Measurements from ENCODE around the gene CAPN8.

DNA sequence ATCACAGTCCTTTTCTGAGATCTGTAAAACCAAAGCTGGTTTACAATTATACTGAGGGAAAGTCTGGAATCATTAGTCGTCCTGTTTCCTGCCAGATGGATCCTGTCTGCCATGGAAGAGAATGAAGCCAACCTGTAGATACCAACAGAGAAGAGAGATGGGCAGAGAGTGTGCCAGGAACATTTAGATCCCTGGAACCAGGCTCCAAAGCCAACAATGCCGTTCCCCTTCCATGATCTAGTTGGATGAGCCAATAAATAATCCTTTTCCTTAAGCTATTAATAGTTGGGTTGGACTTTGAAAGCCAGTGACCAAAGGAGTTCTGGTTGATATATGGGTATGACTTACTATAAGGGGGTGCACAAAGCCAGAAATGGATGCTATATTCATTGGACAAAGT, 15.0 kb downstream of the CAPN8 start:
- TF ChIP-seq, protein P1, sequence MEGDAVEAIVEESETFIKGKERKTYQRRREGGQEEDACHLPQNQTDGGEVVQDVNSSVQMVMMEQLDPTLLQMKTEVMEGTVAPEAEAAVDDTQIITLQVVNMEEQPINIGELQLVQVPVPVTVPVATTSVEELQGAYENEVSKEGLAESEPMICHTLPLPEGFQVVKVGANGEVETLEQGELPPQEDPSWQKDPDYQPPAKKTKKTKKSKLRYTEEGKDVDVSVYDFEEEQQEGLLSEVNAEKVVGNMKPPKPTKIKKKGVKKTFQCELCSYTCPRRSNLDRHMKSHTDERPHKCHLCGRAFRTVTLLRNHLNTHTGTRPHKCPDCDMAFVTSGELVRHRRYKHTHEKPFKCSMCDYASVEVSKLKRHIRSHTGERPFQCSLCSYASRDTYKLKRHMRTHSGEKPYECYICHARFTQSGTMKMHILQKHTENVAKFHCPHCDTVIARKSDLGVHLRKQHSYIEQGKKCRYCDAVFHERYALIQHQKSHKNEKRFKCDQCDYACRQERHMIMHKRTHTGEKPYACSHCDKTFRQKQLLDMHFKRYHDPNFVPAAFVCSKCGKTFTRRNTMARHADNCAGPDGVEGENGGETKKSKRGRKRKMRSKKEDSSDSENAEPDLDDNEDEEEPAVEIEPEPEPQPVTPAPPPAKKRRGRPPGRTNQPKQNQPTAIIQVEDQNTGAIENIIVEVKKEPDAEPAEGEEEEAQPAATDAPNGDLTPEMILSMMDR (IDR thresholded peaks at IDR 0.05): no peak
- TF ChIP-seq POLR2AphosphoS5 (IDR thresholded peaks at IDR 0.05): no peak
